Measurements from ENCODE around the gene COL9A1. TPM values are rescaled to one million over a fixed set of nuclear protein-coding genes. Genes with fewer than 3 reads are reported as not detected.

COL9A1 gene
- total and polyA plus RNA-seq, 9 donors = 0.04 to 1.2 (median 0.15) TPM; not detected in 5

DNA sequence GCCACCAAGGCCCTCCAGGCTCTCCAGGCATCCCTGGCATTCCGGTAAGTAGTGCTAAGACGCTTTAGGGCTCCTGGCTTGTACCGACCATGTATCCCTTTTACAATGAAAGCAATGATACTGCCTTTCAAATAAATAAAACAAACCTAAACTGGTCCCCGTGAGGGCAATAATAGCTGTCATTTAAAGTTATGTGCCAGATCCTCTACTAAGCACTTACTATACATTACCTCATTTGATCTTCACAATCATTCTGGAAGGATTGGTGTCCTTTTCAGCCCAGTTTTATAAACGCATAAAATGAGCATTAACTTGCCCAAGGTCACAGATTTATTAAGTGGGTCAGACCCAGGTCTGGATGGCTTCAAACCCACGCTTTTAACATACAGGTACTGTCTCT is 114.7 kb downstream of the COL9A1 start:
- intact Hi-C loops (cut with DNase I) = no loop called here
- TF ChIP-seq, protein P1, sequence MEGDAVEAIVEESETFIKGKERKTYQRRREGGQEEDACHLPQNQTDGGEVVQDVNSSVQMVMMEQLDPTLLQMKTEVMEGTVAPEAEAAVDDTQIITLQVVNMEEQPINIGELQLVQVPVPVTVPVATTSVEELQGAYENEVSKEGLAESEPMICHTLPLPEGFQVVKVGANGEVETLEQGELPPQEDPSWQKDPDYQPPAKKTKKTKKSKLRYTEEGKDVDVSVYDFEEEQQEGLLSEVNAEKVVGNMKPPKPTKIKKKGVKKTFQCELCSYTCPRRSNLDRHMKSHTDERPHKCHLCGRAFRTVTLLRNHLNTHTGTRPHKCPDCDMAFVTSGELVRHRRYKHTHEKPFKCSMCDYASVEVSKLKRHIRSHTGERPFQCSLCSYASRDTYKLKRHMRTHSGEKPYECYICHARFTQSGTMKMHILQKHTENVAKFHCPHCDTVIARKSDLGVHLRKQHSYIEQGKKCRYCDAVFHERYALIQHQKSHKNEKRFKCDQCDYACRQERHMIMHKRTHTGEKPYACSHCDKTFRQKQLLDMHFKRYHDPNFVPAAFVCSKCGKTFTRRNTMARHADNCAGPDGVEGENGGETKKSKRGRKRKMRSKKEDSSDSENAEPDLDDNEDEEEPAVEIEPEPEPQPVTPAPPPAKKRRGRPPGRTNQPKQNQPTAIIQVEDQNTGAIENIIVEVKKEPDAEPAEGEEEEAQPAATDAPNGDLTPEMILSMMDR (IDR thresholded peaks at IDR 0.05) = no peak
- H3K27me3 ChIP-seq = no peaks in the 10 kb centered on the region
- WGBS, 3 donors = 66 to 84% (median 71%) methylated on average over 6 of the region's 6 CpGs
- no peak for DNase-seq
- H3K36me3 ChIP-seq = no peaks in the 10 kb centered on the region
- no peak overlapping the region for H3K27ac ChIP-seq
- H3K4me3 ChIP-seq = no peak overlapping the region
- no peaks in the 10 kb centered on the region for H3K4me1 ChIP-seq (ENCODE audit: insufficient read depth)
- H3K9me3 ChIP-seq = no peaks in the 10 kb centered on the region

- TF ChIP-seq POLR2A (IDR thresholded peaks at IDR 0.05) (no peak), EP300 (IDR thresholded peaks at IDR 0.05) (no peak)
- TF ChIP-seq, protein P1 (IDR thresholded peaks at IDR 0.05) = no peak
- H3K27ac ChIP-seq = no peak overlapping the region
- no peak for DNase-seq
- H3K36me3 ChIP-seq = no peaks in the 10 kb centered on the region
- no peaks in the 10 kb centered on the region for H3K27me3 ChIP-seq
- no peaks in the 10 kb centered on the region for H3K4me1 ChIP-seq (ENCODE audit: insufficient read depth)
- 81 to 90% (median 87%) methylated on average over 1 of the region's 1 CpG for WGBS, 3 donors
- H3K4me3 ChIP-seq = no peak overlapping the region
- H3K9me3 ChIP-seq = no peaks in the 10 kb centered on the region
- intact Hi-C loops (cut with DNase I) = no loop called here
Measured at GRCh38 chr6:70186461-70186860, 116.4 kb downstream of the COL9A1 start.

DNA sequence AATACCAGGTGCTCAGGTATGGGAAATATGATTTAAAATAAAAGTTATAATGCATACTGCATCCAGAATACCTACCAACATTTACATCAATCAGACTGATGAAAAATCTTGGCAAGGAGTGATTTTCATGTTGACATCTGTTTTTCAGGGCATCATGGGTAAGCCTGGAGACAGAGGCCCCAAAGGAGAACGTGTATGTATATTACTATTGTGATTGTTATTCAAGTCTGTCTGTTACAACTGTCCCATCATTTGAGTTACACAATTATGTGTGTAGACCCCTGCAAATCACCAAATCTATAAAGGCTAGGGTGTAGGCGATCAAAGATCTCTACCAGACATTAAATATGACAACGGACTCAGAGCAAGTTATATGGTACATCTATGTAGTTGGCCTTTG is 118.2 kb downstream of the COL9A1 start:
- intact Hi-C loops (cut with DNase I) = no loop called here
- 78 to 85% (median 82%) methylated on average over 3 of the region's 3 CpGs for WGBS, 3 donors

GRCh38 chr6:70183538-70183937 is 119.3 kb downstream of the COL9A1 start:
- intact Hi-C loops (cut with DNase I) = no loop called here

More for the DNA sequence above, 118.2 kb downstream of the COL9A1 start:
- Histone ChIP-seq H3K9me3 (no peaks in the 10 kb centered on the region), H3K27me3 (no peaks in the 10 kb centered on the region), H3K27ac (no peak overlapping the region), H3K4me3 (no peak overlapping the region), H3K4me1 (ENCODE audit: insufficient read depth) (no peaks in the 10 kb centered on the region), H3K36me3 (no peaks in the 10 kb centered on the region)
- TF ChIP-seq POLR2A (IDR thresholded peaks at IDR 0.05) (no peak), EP300 (IDR thresholded peaks at IDR 0.05) (no peak)
- TF ChIP-seq, protein P1 (IDR thresholded peaks at IDR 0.05) = no peak
- DNase-seq = no peak

More at GRCh38 chr6:70183538-70183937, 119.3 kb downstream of the COL9A1 start:
- Histone ChIP-seq H3K4me1 (ENCODE audit: insufficient read depth) (no peaks in the 10 kb centered on the region), H3K36me3 (no peaks in the 10 kb centered on the region), H3K27me3 (no peaks in the 10 kb centered on the region), H3K27ac (no peak overlapping the region), H3K4me3 (no peak overlapping the region), H3K9me3 (no peaks in the 10 kb centered on the region)
- DNase-seq = no peak
- WGBS, 3 donors = 13 to 16% (median 14%) methylated on average over 3 of the region's 3 CpGs
- TF ChIP-seq, protein P1 (IDR thresholded peaks at IDR 0.05) = no peak
- TF ChIP-seq EP300 (IDR thresholded peaks at IDR 0.05) (no peak), POLR2A (IDR thresholded peaks at IDR 0.05) (no peak)

All from ovary (tissue), 9 donors.